Renal cortex interstitium (tissue), 3 donors: ENCODE data around the gene BIRC3. TPM values are rescaled to one million over a fixed set of nuclear protein-coding genes. Genes with fewer than 3 reads are reported as not detected.

Source experiments
- polyA plus RNA-seq, 3 donors: library from polyadenylated mRNA; unstranded; fragments of 120-200 nt; gene quantifications; one replicate each; pipeline ENCODE4 v1.2.1, GENCODE V29; 2013; ENCODE audit not compliant: insufficient read length in 3 of 3

Gene BIRC3
- polyA plus RNA-seq, 3 donors, result 0.92 to 2.6 (median 1.1) TPM

Other genes with a start within 250 kb of the BIRC3 start
- 100 to 1,000 TPM; 186 to 206 (median 193) TPM for gene YAP1, start 207.0 kb upstream of the BIRC3 start, polyA plus RNA-seq
- 10 to 100 TPM; 77.3 to 89.0 (median 78.1) TPM for gene BIRC2, start 29.7 kb downstream of the BIRC3 start, polyA plus RNA-seq
- 100 to 1,000 TPM; 274 to 314 (median 278) TPM for gene TMEM123, start 135.3 kb downstream of the BIRC3 start, polyA plus RNA-seq
- 10 to 100 TPM; 26.3 to 38.4 (median 28.6) TPM for gene MMP7, start 213.3 kb downstream of the BIRC3 start, polyA plus RNA-seq